HG03175 (cell line): ENCODE measurements around the gene PPFIBP1.
A peak's percentile ranks its signal among the peaks of the same experiment; 100 is the strongest.
"Not testable (repeated sequence)": the region's sequence is repeated elsewhere in the genome, so short reads cannot be mapped to it uniquely, and the experiment has no call there.

Experiments used
- ATAC-seq: cut with Tn5 transposase; IDR thresholded peaks from one replicate; pipeline ENCODE4 v1.9.1; 2021; ENCODE audit warnings: mild to moderate bottlenecking, moderate library complexity; ENCODE audit not compliant: unreplicated experiment

PPFIBP1 gene

GRCh38 chr12:27541031-27541719, 17.2 kb downstream of the PPFIBP1 start:
- no peak for ATAC-seq

- no peak for ATAC-seq
Measured at GRCh38 chr12:27542628-27543027, 18.6 kb downstream of the PPFIBP1 start.

- not testable (repeated sequence) for ATAC-seq
Measured at GRCh38 chr12:27544858-27545257, 20.9 kb downstream of the PPFIBP1 start.

GRCh38 chr12:27545665-27546064, 21.7 kb downstream of the PPFIBP1 start:
- no peak for ATAC-seq

GRCh38 chr12:27547592-27547991, 23.6 kb downstream of the PPFIBP1 start:
- no peak for ATAC-seq

GRCh38 chr12:27548301-27549199, 24.5 kb downstream of the PPFIBP1 start:
- ATAC-seq: no peak

- ATAC-seq: no peak
Measured at GRCh38 chr12:27549236-27549800, 25.3 kb downstream of the PPFIBP1 start.

- ATAC-seq: no peak
Measured at GRCh38 chr12:27549801-27550652, 26.0 kb downstream of the PPFIBP1 start.

GRCh38 chr12:27550653-27550975, 26.6 kb downstream of the PPFIBP1 start:
- ATAC-seq: no peak

GRCh38 chr12:27551172-27551840, 27.3 kb downstream of the PPFIBP1 start:
- ATAC-seq: no peak

- ATAC-seq: no peak
Measured at GRCh38 chr12:27552235-27552634, 28.2 kb downstream of the PPFIBP1 start.

GRCh38 chr12:27552886-27553560, 29.0 kb downstream of the PPFIBP1 start:
- no peak for ATAC-seq

- ATAC-seq: no peak
Measured at GRCh38 chr12:27553941-27554340, 29.9 kb downstream of the PPFIBP1 start.

GRCh38 chr12:27554421-27555186, 30.6 kb downstream of the PPFIBP1 start:
- no peak for ATAC-seq

GRCh38 chr12:27555361-27555760, 31.4 kb downstream of the PPFIBP1 start:
- ATAC-seq: no peak

GRCh38 chr12:27555925-27556778, 32.1 kb downstream of the PPFIBP1 start:
- ATAC-seq: peak; percentile 62

- no peak for ATAC-seq
Measured at GRCh38 chr12:27560126-27560525, 36.1 kb downstream of the PPFIBP1 start.
